Glomerular visceral epithelial cell (primary cell): ENCODE measurements around the gene SPCS2.
"Not testable (repeated sequence)": the region's sequence is repeated elsewhere in the genome, so short reads cannot be mapped to it uniquely, and the experiment has no call there.

Experiments
- DNase-seq: peaks from one replicate; pipeline ENCODE4 v3.0.0-alpha.2; 2016; ENCODE audit errors: extremely low spot score

The SPCS2 gene

DNA sequence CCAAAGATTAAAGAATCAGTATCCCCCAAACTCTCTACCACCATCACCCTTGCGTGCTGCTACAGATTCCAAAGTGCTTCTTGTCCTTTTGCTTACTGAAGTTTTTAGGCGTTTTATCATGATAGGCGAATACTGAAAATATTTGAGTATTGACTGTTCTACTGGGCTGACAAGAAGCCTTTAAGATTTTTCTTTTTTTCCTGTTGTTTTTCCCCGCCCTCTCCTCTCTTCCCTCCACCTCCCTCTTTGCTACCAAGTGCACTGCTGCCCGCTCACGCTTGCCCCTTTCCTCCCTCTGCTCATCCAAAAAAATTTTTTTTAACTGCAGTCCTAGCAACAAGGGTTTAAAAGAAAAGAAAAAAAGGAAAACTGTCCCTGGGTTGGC is 679 bp downstream of the SPCS2 start:
- no peak for DNase-seq

DNA sequence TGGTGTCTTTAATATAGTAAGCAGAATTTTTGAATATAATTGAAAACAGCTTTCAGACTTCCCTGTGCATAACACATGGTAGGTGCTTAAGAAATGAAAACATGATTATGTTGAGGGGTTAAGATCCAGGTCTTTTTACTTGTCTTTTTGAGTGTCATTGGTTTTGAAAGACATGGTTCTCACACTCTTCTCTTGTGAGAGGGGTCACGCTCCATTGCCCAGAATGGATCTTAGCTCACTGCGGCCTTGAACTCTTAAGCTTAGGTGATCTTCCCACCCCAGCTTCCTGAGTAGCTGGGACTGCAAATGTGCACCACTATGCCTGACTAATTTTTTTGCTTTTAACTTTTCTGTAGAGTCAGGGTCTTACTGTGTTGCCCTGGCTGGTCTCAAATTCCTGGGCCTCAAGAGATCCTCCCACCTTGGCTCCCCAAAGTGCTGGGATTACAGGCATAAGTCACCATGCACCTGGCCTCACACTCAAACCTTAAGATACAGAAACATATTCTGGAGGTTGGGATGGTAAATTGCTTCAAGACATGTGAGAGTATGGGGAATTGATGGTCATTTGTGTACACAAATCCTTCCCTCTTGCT is 1.4 kb downstream of the SPCS2 start:
- DNase-seq, result peak; percentile 37

DNA sequence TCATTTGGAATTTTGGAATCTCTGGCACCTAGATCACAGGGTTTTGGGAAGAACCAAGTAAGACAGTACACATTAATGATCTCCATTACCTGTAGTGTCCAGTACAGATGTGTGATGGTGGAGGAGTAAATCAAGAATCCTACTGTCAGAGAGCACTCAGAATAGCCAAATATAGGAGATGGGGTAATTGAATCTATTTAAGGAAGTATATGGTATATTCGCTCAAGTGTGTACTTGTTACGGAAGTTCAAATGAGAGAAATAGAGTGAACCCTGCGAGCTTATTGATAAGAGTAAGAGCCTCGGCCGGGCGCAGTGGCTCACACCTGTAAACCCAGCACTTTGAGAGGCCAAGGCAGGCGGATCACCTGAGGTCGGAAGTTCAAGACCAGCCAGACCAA is 2.2 kb downstream of the SPCS2 start:
- no peak for DNase-seq

DNA sequence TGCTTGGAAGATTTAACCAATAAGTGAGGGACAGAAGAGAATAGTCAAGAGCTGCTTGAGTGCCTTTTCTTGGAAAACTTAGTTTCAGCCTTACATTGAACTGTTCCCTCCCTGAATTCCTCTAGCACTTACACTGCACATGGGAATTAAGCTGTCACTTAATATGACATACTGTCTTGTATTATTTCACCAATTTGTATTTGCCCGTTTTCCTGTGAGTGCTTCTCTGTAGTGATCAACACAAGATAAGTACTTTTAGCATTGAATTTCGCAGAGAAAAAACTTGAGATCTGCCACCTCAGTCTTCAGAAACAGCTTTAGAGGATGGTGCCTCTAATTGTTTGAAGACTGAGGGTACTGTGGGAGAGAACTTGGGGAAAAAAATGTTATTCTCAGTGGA is 3.7 kb downstream of the SPCS2 start:
- no peak for DNase-seq

DNA sequence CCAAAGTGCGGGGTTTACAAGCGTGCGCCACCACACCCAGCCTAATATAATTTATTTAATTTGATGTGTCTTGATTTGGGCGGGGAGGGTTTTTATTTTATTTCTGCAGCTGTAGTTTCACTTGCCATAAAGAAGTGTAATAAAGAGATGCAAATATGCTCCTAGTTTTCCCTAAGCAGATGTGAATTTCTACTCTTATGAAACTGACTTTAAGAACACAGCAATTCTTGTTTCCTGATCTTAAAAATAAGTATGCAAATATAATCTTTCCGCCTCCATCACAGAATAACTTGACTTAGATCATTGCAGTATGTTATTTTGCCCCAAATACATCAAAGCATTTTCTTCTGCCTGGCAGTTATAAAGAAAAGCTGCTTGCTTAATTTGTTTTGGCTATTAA is 4.4 kb downstream of the SPCS2 start:
- DNase-seq, result no peak

DNA sequence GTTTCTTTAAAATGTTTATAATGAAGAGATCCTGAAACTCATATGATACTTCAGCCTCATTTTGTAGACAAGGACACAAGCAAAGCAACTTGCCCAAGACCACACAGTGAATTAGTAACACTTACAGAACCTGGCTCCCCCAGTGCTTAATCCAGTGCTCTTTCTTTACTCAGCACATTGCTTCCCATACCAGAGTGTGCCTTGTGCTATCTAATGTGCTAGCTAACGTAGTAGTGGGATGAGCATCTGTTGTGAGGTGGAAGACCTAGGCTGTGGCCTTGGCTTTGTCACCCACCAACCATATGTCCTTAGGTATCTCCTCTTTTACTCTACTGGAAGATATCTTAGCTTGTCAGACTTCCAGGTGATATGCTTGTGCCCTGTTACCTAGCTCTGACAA is 5.1 kb downstream of the SPCS2 start:
- DNase-seq, result no peak

DNA sequence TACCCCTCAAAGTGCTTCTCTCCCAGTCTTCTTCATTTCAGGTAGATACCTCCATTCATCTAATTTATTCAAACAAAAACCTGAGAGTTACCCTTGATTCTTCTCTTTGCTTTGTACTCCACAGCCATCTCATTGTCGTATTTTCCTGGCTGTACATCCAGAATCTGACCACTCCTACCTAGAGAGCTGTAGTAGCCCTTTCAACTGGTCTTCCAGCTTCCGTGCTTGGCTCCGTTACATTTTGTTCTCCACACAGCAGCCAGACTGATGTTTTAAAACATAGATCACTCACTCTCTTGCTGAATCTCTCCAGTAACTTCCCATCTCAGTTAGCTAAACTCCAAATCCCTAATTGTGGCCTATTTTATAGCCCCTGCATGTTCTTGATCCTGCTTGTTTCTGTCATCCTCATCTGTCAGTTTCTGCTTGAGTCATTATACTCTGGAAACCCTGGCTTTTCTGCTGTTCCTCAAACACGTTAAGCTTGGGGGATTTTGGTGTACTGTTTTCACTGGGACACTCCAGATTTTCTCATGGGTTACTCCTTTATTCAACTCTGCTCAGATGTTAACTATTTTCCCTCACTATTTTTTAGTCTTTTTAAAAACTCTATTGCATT is 7.4 kb downstream of the SPCS2 start:
- no peak for DNase-seq

DNA sequence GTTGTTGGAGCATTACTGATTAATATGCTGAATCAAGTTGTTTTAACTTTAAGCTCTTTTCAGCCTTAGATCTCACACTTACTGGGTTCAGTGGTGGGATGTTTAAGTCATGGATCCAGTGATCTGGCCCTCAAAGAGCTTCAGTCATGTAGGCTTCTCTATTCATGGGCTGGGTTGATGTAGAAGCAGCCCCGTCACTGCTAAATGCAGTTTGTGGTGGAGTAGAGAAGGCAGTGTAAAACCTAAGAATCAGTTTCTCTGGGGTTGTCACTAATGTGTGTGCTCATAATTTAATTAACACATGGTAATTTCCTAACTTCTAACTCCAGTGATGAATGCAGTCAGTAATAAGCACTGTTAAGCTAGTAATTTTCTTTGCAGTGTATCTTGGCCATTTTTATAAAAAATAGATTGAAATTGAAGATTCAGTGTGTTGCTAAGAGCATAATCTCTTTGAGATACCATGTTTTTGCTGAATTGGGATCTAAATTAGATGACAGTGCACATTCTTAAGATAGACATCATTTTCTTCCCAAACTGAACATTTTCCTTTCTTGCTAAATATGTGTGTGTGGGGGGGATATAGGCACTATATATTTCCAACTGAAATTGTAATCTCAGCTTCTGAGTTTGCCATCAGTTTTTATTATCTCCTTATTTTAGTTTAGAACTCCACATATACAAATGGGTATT is 9.0 kb downstream of the SPCS2 start:
- no peak for DNase-seq

DNA sequence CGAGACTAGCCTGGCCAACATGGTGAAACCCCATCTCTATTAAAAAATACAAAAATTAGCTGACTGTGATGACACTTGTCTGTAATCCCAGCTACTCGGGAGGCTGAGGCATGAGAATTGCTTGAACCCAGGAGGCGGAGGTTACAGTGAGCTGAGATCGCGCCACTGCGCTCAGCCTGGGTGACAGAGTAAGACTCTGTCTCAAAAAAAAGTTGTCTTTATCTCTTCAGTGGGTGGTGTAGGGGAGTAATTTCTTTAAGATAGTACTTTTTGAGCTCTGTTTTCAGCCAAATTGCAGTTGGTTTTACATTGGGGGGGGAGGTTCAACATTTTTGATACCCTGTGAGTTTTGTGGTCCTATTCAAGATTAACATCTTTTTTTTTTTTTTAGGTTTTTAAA is 11.1 kb downstream of the SPCS2 start:
- DNase-seq, result not testable (repeated sequence)

DNA sequence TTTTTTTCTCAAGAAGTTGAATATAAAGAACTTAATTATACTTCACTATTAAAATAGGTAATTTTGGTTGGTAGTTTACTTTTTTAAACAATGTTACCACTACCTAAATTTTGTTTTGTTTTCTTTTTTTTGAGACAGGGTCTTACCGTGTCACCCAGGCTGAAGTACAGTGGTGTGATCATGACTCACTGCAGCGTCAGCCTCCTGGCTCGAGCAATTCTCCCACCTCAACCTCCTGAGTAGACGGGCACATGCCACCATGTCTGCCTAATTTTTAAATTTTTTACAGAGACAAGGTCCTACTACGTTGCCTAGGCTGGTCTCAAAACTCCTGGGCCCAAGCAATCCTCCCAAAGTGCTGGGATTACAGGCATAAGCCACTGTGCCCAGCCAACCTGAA is 17.6 kb downstream of the SPCS2 start:
- DNase-seq, result peak; percentile 26

DNA sequence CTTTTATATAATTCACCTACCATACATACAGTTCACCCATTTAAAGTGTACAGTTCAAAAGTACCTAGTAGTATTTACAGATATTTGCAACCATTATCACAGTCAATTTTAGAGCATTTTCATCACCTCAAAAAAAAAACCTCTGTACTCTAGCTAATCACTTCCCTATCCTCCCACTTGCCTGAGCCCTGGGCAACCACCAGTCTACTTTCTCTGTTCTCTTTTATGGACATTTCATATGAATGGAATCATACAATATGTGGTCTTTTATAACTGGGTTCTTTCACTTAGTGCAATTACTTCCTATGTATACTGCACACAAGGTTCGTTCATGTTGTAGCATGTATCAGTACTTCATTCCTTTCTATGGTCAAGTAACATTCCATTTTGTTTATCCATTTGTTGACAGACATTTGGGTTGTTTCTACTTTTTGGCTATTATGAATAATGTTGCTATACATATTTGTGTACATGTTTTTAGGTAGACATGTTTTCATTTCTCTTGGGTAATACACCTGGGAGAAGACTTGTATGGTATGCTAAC is 21.9 kb downstream of the SPCS2 start:
- no peak for DNase-seq

DNA sequence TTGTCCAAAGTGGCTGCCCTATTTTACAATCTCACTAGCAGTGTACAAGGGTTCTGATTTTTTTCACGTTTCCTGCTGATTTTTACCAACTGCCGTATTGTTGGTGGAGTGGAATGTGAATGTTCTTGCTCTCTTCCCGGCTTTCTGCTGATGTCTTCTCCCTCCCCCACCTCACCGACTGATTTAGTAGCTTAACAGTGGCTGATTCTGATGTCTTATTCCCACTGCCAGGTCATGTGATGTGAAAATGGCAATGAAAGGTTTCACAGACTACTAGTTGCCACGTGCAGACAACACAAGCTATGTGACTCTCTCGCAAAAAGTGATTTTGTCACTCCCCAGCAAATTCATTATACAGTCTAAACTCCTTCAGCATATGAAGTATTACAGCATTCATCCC is 22.4 kb downstream of the SPCS2 start:
- no peak for DNase-seq

DNA sequence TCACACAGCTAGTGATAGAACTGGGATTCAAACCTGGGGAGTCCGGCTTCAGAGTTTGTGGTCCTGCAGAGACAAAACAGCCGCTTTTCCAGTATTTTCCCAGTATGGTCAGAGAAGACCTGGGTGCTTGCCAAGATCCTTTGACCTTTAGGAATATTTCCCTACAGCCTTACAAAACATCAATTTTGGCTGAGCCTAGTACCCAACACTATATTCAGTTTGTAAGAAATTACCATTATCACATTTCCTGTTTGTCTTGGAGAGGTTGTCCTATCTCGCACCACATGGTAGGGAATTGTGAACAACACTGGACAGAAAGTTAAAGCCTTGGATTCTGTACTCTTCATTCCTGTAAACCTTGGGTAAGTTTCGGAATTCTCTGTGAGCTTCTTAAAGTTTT is 29.0 kb downstream of the SPCS2 start:
- no peak for DNase-seq

DNA sequence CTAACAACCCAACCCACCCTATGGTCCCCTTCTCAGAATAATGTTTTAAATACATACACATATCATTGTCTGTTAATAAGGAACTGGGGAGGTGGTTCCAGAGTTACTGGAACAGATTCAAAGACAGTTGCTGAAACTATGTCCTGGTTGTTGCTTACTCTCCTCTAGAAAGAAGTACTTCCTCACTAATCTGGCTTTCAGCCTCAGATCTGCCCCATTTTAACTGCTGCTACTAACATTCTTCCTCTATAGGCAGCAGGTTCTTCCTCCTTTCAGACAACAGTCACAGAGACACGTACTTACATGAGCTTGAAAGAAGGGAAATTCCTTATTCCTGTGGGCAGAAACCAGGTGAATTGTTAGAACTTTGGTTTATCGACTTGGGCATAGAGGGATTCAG is 31.6 kb downstream of the SPCS2 start:
- DNase-seq, result no peak

DNA sequence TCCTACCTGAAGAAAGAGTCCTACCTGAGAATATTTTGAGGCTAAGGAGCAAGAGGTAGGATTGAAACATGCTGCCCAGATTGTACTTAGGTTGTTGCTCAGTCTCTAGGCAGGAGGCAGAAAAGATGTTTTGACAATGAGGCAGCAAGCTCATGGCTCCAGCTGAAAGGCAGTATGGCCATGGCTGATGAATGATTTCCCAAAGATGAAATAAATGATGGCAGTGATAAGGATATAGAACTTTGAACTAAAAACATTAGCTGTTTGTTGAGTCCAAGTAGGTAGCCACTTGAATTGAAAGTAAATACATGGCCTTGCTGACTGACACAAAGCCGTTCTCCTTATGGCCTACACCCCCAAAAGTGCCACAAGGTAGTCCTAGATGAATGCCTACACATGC is 32.8 kb downstream of the SPCS2 start:
- DNase-seq, result no peak

DNA sequence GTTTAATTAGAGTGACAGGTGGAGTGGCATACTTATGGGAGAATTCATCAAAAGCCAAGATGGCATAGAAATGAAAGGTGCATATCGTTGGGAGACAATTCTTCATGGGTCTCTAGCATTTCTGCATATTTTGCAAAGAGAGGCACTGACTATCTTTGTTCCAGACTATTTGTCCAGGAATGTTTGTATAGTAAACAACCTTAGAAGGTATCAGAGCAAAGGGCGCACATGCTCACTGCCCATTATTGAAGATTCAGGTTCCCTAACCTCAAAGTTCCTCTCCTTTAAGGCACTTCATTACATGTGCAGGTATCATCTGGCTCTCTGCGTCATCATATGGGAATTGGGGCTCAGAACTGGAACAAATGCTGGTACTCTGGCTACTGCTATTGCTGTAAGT is 35.0 kb downstream of the SPCS2 start:
- DNase-seq, result no peak

DNA sequence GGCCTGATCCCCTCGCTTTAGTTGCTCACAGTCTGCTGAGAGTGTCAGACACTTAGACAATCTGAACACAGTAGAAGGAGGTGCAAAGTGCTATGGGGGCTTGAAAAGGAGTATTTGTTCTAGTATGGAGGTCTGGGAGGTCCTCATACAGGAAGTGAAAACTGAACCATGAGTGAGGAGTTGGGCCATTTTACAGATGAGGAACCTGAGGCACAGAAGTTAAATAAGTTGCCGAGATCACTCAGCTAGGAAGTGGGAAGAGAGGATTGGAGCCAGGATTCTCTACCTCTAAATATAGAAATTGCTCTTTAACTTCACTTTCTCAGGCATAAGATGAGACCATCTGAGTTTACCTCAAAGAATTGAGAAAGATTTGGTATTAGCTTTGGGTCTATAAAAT is 35.7 kb downstream of the SPCS2 start:
- no peak for DNase-seq

DNA sequence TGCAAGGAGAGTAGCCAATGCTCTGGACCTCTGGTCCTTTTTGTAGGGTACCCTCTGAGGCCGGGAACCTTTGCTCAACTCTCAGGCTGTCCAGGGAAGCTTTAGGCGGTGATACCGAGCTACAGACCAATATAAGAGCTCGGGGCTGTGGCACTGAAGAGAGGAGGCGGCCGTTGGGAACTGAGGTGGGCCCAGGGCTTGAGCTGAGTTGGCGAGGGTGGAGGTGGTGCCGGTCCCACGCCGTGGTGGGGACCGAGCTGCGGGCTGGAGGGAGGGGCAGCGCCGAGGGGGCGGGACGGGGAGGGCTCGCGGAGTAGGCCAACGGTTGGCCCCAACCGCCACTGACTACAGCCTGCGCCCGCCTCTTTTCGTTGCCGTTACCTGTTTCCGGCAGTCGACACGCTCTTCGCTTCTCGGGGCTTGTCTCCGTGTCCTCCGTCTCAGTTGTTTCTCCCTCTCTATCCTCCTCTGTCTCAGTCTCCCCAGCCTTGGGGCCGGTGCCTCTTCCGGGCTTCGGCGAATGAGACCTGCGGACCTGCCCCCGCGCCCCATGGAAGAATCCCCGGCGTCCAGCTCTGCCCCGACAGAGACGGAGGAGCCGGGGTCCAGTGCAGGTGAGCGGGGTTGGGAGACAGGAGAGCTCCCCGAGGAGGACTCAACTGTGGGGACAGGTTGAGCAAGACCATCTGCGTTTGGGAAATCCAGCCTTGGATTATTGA is 39.6 kb downstream of the SPCS2 start, which contains the start of gene NEU3:
TSS of gene NEU3 (plus strand) at position 393 of the 719 bp plus-strand sequence. CDS start at position 521, 128 bp downstream.
- peak; percentile 85 for DNase-seq

DNA sequence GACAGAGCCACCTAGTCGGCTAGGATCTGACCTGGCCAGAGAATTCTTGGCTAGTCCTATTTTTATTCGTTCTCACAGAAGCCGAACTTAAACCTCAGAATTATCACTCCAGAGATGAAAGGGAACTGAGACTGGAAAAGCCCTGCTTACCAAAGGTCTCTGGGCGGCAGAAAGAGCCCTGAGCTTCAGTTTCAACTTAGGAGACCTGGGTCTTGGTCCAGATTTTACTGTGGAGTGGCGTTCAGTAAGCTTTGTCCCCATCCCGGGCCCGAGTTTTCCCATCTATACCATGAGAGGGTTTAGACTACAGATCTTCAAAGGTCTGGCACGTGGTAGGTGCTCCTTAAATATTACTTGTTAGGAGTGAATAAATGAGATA is 40.2 kb downstream of the SPCS2 start:
- DNase-seq, result no peak

DNA sequence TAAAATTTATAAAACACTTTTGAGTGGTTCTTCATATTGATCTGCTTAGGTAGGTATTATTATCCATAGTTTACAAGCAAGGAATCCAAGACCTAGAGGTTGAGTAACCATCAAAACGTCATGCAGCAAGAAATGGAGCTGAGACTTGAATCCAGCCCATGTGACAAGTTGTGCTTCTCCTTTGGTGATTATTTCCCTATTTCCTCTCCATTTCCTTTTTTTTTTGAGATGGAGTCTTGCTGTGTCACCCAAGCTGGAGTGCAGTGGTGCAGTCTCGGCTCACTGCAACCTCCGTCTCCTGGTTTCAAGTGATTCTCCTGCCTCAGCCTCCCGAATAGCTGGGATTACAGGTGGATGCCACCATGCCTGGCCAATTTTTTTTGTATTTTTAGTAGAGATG is 41.1 kb downstream of the SPCS2 start:
- DNase-seq, result not testable (repeated sequence)

DNA sequence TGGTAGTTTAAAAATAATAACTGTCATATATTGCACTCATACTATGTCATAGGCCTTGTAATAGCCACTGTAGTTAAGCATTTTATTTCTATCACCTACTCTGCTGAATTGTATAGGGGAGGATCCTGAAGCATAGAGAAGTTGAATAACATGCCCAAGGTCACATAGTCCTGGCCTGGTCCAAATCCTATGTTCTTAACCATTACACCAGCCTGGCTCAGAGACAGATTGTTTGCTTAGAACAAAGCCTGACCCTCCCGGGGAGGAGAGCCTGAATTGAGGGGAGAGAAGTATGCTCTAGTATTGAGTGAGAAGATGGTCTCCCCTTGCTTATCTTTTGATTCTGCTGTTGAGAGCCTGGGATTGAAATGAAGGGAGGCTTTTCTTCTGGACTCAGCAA is 41.9 kb downstream of the SPCS2 start:
- DNase-seq, result no peak

DNA sequence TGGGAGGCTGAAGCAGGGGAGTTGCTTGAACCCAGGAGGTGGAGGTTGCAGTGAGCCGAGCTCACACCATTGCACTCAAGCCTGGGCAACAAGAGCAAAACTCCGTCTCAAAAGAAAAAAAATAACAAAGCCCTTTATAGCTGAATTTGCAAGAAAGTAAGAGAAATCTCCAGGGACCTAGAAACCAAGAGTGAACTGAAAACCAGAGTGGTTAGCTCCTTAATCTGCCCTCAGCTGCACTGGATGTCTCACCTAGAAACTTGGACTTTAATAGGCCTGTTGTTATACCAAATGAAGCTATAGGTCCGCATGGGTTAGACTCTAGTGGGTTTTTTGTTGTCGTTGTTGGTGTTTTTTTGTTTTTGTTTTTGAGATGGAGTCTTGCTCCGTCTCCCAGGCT is 43.8 kb downstream of the SPCS2 start:
- DNase-seq, result no peak

DNA sequence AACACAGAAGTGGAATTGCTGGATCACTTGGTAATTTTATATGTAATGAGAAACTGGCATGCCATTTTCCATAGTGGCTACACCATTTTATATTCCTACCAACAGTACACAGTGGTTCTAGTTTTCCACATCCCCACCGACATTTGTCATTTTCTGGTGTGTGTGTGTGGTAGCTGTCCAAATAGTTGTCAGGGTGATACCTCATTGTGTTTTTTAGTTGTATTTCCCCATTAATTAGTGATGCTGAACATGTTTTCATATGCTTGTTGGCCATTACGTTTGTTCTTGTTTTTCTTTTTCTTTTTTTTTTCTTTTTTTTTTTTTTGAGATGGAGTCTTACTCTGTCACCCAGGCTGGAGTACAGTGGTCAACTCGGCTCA is 51.9 kb downstream of the SPCS2 start:
- no peak for DNase-seq
